Sciatic nerve (tissue), 2 donors: ENCODE results near the gene CSMD2. TPM values are rescaled to one million over a fixed set of nuclear protein-coding genes. Genes with fewer than 3 reads are reported as not detected.
A peak's percentile ranks its signal among the peaks of the same experiment; 100 is the strongest.

Experiments used
- ATAC-seq: fragments of 200-7000 bp; cut with Tn5 transposase; one replicate; pipeline ENCODE4 v1.9.1; 2020; ENCODE audit warnings: mild to moderate bottlenecking, moderate library complexity
- DNase-seq: peaks from one replicate; pipeline ENCODE4 v3.0.0-alpha.2; 2020; ENCODE audit warnings: low spot score
- intact Hi-C: fragments of 100-400 bp; cut with DNase I; formaldehyde crosslinking; loops from one replicate; pipeline ENCODE4 v1.14.2; 2022
- total RNA-seq: library from RNA; stranded (reverse); fragmentation: NEBNext Ultra II Directional; extraction: Animal tissue kit (Norgen Biotek cat#: 25700); gene quantifications from one replicate; pipeline ENCODE4 v1.2.1, GENCODE V29; 2021
- donor health status: DM: no; HTN: no; CAD: no.
- donor health status: DM: no; HTN: no; CAD: no.

Gene CSMD2
- total RNA-seq, 1 donor from 2014 or later = 1.5 TPM

GRCh38 chr1:33501309-33501708, 663.7 kb downstream of the CSMD2 start:
- intact Hi-C loops = no loop called here
- no peak for ATAC-seq

GRCh38 chr1:33500547-33500946, 664.5 kb downstream of the CSMD2 start:
- DNase-seq = no peak
- intact Hi-C loops = no loop called here
- ATAC-seq = no peak

More at GRCh38 chr1:33501309-33501708, 663.7 kb downstream of the CSMD2 start:
- no peak for DNase-seq

DNA sequence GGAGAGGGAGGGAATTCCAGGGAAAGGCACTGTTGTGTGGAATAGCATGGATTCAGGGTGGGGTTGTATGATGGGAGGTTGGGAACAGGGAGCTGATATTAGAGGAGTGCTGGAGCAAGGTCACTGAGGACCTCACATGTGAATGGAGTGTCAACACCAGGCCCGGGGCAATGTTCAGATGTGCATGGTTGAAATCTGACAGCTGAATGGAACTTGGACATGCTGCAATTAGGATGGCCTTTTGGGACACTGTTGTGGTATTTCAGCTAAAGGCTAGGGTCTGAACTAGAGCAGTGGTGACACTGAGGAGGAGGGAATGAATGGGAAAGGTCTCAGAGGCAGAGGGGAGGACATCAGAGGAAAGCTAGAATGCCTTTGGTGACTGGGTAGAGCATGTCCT, 667.6 kb downstream of the CSMD2 start:
- intact Hi-C loops = no loop called here
- ATAC-seq (no peak), DNase-seq (no peak)

DNA sequence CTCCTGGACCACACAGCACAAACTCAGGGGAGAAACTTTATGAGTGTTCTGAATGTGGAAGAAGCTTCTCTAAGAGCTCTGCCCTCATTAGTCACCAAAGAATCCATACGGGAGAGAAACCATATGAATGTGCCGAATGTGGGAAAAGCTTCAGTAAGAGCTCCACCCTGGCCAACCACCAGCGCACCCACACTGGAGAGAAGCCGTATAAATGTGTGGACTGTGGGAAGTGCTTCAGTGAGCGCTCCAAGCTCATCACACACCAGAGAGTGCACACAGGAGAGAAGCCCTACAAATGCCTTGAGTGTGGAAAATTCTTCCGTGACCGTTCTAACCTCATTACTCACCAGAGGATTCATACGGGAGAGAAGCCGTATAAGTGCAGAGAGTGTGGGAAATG, 670.1 kb downstream of the CSMD2 start:
- ATAC-seq (no peak), DNase-seq (no peak)
- intact Hi-C loops = no loop called here

- DNase-seq = no peak
- no peak for ATAC-seq
- intact Hi-C loops = no loop called here
Observed at GRCh38 chr1:33488624-33489023, 676.4 kb downstream of the CSMD2 start.

- ATAC-seq = no peak
- intact Hi-C loops = no loop called here
- DNase-seq = no peak
Observed at GRCh38 chr1:33482412-33482811, 682.6 kb downstream of the CSMD2 start.

GRCh38 chr1:33477451-33477850, 687.6 kb downstream of the CSMD2 start:
- intact Hi-C loops = no loop called here
- no peak for DNase-seq
- ATAC-seq = no peak

GRCh38 chr1:33473900-33474299, 691.1 kb downstream of the CSMD2 start:
- intact Hi-C loops = no loop called here
- ATAC-seq (no peak), DNase-seq (no peak)

DNA sequence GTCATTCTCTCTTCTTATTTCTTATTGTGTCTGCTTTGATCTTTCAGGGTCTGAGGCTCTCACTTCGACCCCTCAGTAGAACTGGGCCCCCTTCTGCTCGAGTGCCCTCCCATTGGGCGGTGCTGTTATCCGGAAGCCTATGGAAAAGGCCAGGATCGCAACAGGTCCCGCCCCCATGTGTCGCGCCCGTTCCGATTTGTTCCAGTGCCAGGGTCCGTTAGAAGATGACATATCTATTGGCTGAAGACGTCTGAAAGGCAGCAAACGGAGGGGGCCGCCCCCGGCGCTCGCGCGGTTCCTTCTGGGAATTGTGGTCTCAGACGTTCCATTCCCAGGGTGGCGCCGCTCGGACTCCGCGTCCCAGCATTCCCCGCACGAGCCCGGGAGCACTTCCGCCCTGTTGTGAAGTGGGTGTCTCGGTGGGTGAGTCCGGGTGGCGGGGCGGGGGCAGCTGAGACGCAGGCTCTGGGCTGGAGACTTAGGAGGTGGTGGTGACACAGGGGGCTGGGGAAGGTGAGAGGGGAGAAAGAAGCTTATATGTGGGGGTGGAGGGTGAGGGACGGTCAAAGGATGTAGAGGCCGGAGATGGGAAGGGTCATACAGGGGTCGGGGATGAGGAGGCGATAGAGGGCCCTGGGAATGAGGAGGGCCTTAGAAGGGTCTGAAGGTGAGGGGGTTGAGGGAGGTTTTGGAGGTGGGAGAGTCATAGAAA, 692.6 kb downstream of the CSMD2 start, which contains the start of gene ZSCAN20:
Gene ZSCAN20, plus strand, starts transcription at position 377 of the 712 bp plus-strand sequence. CDS start 6,644 bp downstream, outside the sequence.
- ATAC-seq (peak; percentile 97), DNase-seq (peak; percentile 98)
- intact Hi-C loops = no loop called here

GRCh38 chr1:33471416-33471815, 693.6 kb downstream of the CSMD2 start:
- intact Hi-C loops = no loop called here
- ATAC-seq = no peak
- no peak for DNase-seq

- intact Hi-C loops = no loop called here
- DNase-seq (peak; percentile 85), ATAC-seq (peak; percentile 69)
Observed at GRCh38 chr1:33470495-33471012, 694.5 kb downstream of the CSMD2 start.

- ATAC-seq (no peak), DNase-seq (no peak)
- intact Hi-C loops = loop anchor here (10.0 kb wide), 1 partner anchor 95 kb away; no protein-coding TSS in a partner anchor
Observed at GRCh38 chr1:33469691-33470090, 695.3 kb downstream of the CSMD2 start.

DNA sequence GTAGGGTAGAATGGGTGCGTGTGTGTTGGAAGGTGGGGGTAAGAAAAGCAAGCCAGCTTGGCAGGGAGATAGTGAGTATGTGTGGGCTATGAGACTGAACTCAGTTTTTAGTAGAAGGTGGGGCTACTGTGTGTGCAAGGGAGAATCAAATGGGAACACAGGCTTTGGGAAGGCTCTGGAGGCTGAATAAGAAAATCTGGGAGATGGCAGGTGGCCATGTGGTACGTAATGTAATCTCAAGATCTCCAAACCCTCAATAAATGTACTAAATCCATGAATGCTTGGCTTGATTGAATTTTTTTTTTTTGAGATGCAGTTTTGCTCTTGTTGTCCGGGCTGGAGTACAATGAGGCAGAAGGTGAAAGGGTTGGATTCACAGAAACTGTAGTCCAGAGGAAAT, 696.1 kb downstream of the CSMD2 start:
- no peak for ATAC-seq
- DNase-seq = no peak
- intact Hi-C loops = loop anchor here (10.0 kb wide), 1 partner anchor 94 kb away; no protein-coding TSS in a partner anchor

DNA sequence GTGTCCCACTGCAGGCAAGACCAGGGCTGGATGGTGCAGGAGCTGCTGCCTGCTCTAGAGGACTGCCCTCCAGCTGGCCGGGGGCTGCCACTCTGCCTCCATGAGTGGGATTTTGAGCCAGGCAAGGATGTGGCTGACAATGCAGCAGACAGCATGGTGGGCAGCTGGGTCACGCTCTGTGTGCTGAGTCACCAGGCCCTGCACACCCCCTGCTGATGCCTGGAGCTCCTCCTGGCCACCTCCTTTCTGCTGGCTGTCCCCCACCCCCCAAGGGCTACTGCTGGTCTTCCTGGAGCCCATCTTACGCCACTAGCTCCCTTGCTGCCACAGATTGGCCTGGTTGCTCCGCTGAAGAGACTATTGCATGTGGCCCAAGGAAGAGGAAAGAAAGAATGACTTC, 696.5 kb downstream of the CSMD2 start:
- intact Hi-C loops = loop anchor here (10.0 kb wide), 1 partner anchor 94 kb away; no protein-coding TSS in a partner anchor
- no peak for DNase-seq
- no peak for ATAC-seq

- ATAC-seq = no peak
- intact Hi-C loops = loop anchor here (10.0 kb wide), 1 partner anchor 93 kb away; no protein-coding TSS in a partner anchor
- DNase-seq = no peak
Observed at GRCh38 chr1:33468011-33468410, 697.0 kb downstream of the CSMD2 start.

DNA sequence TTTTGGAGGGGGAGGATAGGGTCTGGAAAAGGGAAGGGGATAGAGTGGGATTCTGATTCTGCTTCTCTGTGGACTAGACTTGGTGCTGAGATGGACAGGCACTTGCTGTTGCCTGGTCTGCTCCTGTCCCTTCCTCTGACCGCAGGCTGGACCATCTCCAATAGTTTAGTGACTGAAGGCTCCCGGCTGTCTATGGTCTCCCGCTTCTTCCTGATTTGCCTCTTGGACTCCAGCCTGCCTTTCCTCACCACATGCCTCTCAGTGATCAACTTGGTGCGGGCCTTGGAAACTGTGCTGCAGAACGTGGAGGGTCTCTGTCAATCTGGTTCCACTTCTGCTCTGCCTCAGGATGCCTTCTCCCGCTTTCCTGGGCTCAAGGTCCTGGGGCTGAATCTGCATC, 698.9 kb downstream of the CSMD2 start:
- ATAC-seq (no peak), DNase-seq (no peak)
- intact Hi-C loops = loop anchor here (10.0 kb wide), 1 partner anchor 91 kb away; no protein-coding TSS in a partner anchor

GRCh38 chr1:33465316-33465715, 699.7 kb downstream of the CSMD2 start:
- intact Hi-C loops = loop anchor here (10.0 kb wide), 1 partner anchor 91 kb away; no protein-coding TSS in a partner anchor
- no peak for DNase-seq
- ATAC-seq = no peak

- DNase-seq = no peak
- ATAC-seq = no peak
- intact Hi-C loops = loop anchor here (10.0 kb wide), 1 partner anchor 90 kb away; no protein-coding TSS in a partner anchor
Observed at GRCh38 chr1:33464552-33464951, 700.5 kb downstream of the CSMD2 start.
